Tibial nerve (tissue), 4 donors: ENCODE results near the gene SP3. TPM values are rescaled to one million over a fixed set of nuclear protein-coding genes. Genes with fewer than 3 reads are reported as not detected.

ENCODE experiments used
- DNase-seq, 2 donors: peaks; one replicate each; pipeline ENCODE4 v3.0.0-alpha.2; 2019; ENCODE audit warnings: low spot score in 2 of 2
- H3K27ac ChIP-seq, 4 donors: fragments of 200-600 bp; sonication (generic) in 3 of 4; one replicate each; pipeline ENCODE4 v1.5.1; 2017 to 2019; ENCODE audit warnings: mild to moderate bottlenecking in 1 of 4
- H3K27me3 ChIP-seq, 2 donors: fragments of 200-600 bp; sonication (generic) in 1 of 2; one replicate each; pipeline versions ENCODE4 v1.5.1 to v1.6.0; 2017 to 2019
- H3K36me3 ChIP-seq, 3 donors: fragments of 200-600 bp; sonication (generic); one replicate each; pipeline ENCODE4 v1.5.1; 2018 to 2019
- H3K4me1 ChIP-seq, 4 donors: fragments of 200-600 bp; sonication (generic) in 3 of 4; one replicate each; pipeline ENCODE4 v1.5.1; 2017 to 2019
- H3K4me3 ChIP-seq, 4 donors: fragments of 200-600 bp; sonication (generic) in 3 of 4; one replicate each; pipeline ENCODE4 v1.5.1; 2017 to 2019; ENCODE audit warnings: mild to moderate bottlenecking in 1 of 4, moderate library complexity in 1 of 4
- H3K9me3 ChIP-seq, 4 donors: fragments of 200-600 bp; sonication (generic) in 3 of 4; one replicate each; pipeline ENCODE4 v1.5.1; 2017 to 2019
- CTCF ChIP-seq, 5 experiments: fragments of 200-600 bp in 3 of 5; fragments of 450-650 bp in 2 of 5; sonication (generic) in 3 of 5; IDR thresholded peaks; one replicate each; pipeline ENCODE4 v1.5.1; 2016 to 2019; ENCODE audit warnings: antibody characterized with exemption in 5 of 5, mild to moderate bottlenecking in 3 of 5, moderate library complexity in 2 of 5
- EP300 ChIP-seq, 2 donors: sonication (generic); formaldehyde crosslinking; IDR thresholded peaks; one replicate each; pipeline ENCODE4 v1.6.1; 2017; ENCODE audit warnings: antibody characterized with exemption in 2 of 2, mild to moderate bottlenecking in 1 of 2
- POLR2A ChIP-seq, 2 donors: fragments of 450-650 bp; IDR thresholded peaks; one replicate each; pipeline ENCODE4 v1.6.1; 2017; ENCODE audit warnings: antibody characterized with exemption in 2 of 2, mild to moderate bottlenecking in 2 of 2, moderate library complexity in 2 of 2
- WGBS, 2 donors: methylation state at CpG; one replicate each; pipeline ENCODE4 v1.1.5; 2018; 5-methylcytosine and 5-hydroxymethylcytosine counted together
- total RNA-seq, 4 donors: library from RNA; depleted of rRNA; stranded (reverse); fragments of >200 nt; gene quantifications; one replicate each; pipeline ENCODE4 v1.1.0, GENCODE V29; 2016

Gene SP3
- total RNA-seq, 4 donors from 2014 or later = 72.5 to 152 (median 128) TPM

GRCh38 chr2:173972165-173972564 is 7.0 kb upstream of the SP3 start:
- DNase-seq = no peak
- whole genome bisulfite sequencing, 2 donors = 85 to 86% methylated on average over 2 of the region's 2 CpGs
- H3K4me1 ChIP-seq = no peaks in the 10 kb centered on the region
- H3K27me3 ChIP-seq = no peaks in the 10 kb centered on the region
- H3K27ac ChIP-seq = no peak overlapping the region
- no peaks in the 10 kb centered on the region for H3K9me3 ChIP-seq
- no peak for TF ChIP-seq CTCF (IDR thresholded peaks at IDR 0.05)
- no peak for TF ChIP-seq POLR2A (IDR thresholded peaks at IDR 0.05)
- no peak for TF ChIP-seq EP300 (IDR thresholded peaks at IDR 0.05)
- no peaks in the 10 kb centered on the region for H3K36me3 ChIP-seq
- H3K4me3 ChIP-seq = no peak overlapping the region

GRCh38 chr2:173970516-173970924 is 5.3 kb upstream of the SP3 start:
- Histone ChIP-seq H3K36me3 (no peaks in the 10 kb centered on the region), H3K27ac (no peak overlapping the region), H3K9me3 (no peaks in the 10 kb centered on the region), H3K27me3 (no peaks in the 10 kb centered on the region), H3K4me3 (no peak overlapping the region), H3K4me1 (peaks cover 0 to 11% (median 8%) of the 10 kb centered on the region in 4 donors)
- no peak for DNase-seq
- TF ChIP-seq EP300 (IDR thresholded peaks at IDR 0.05) = no peak
- no peak for TF ChIP-seq CTCF (IDR thresholded peaks at IDR 0.05)
- no peak for TF ChIP-seq POLR2A (IDR thresholded peaks at IDR 0.05)

GRCh38 chr2:173969886-173970285 is 4.7 kb upstream of the SP3 start:
- Histone ChIP-seq H3K9me3 (no peaks in the 10 kb centered on the region), H3K27me3 (no peaks in the 10 kb centered on the region), H3K4me1 (peaks cover 0 to 11% (median 8%) of the 10 kb centered on the region in 4 donors), H3K27ac (no peak overlapping the region), H3K36me3 (no peaks in the 10 kb centered on the region), H3K4me3 (no peak overlapping the region)
- 48 to 55% methylated on average over 1 of the region's 1 CpG for WGBS, 2 donors
- no peak for TF ChIP-seq EP300 (IDR thresholded peaks at IDR 0.05)
- no peak for TF ChIP-seq CTCF (IDR thresholded peaks at IDR 0.05)
- no peak for TF ChIP-seq POLR2A (IDR thresholded peaks at IDR 0.05)
- DNase-seq = no peak

- Histone ChIP-seq H3K9me3 (no peaks in the 10 kb centered on the region), H3K4me1 (peaks cover 0 to 11% (median 8%) of the 10 kb centered on the region in 4 donors), H3K4me3 (no peak overlapping the region), H3K36me3 (no peaks in the 10 kb centered on the region), H3K27me3 (no peaks in the 10 kb centered on the region), H3K27ac (no peak overlapping the region)
- WGBS, 2 donors = 75 to 80% methylated on average over 6 of the region's 6 CpGs
- no peak for TF ChIP-seq POLR2A (IDR thresholded peaks at IDR 0.05)
- TF ChIP-seq CTCF (IDR thresholded peaks at IDR 0.05) = no peak
- TF ChIP-seq EP300 (IDR thresholded peaks at IDR 0.05) = no peak
- no peak for DNase-seq
These were observed 3.4 kb upstream of the SP3 start for GRCh38 chr2:173968551-173968950.

- Histone ChIP-seq H3K27ac (peak overlapping the region; percentile 97 to 100 (median 100)), H3K4me1 (peaks cover 0 to 27% (median 17%) of the 10 kb centered on the region in 4 donors), H3K36me3 (peaks cover 0 to 2% (median 0%) of the 10 kb centered on the region in 3 donors), H3K4me3 (peak overlapping the region; percentile 83 to 99 (median 96)), H3K9me3 (peaks cover 0 to 3% (median 0%) of the 10 kb centered on the region in 4 donors), H3K27me3 (no peaks in the 10 kb centered on the region)
- 42 to 46% methylated on average over 8 of the region's 8 CpGs for WGBS, 2 donors
- TF ChIP-seq EP300 (IDR thresholded peaks at IDR 0.05) = no peak
- TF ChIP-seq POLR2A (IDR thresholded peaks at IDR 0.05) = no peak
- no peak for TF ChIP-seq CTCF (IDR thresholded peaks at IDR 0.05)
- DNase-seq = no peak
These were observed 1.3 kb upstream of the SP3 start for GRCh38 chr2:173966274-173967098.
